Stimulated activated CD8-positive, alpha-beta memory T cell treated with anti-CD3 and anti-CD28 coated beads, Interleukin-7, amount 100 ng/mL, for 48 hours (primary cell): Measurements from ENCODE around the gene FAM9B.

ENCODE experiments used
- DNase-seq, 2 donors: peaks; one replicate each; pipeline ENCODE4 v3.0.0-alpha.2; 2020; ENCODE audit warnings: low read depth in 1 of 2; ENCODE audit errors: extremely low read depth in 1 of 2

FAM9B gene

DNA sequence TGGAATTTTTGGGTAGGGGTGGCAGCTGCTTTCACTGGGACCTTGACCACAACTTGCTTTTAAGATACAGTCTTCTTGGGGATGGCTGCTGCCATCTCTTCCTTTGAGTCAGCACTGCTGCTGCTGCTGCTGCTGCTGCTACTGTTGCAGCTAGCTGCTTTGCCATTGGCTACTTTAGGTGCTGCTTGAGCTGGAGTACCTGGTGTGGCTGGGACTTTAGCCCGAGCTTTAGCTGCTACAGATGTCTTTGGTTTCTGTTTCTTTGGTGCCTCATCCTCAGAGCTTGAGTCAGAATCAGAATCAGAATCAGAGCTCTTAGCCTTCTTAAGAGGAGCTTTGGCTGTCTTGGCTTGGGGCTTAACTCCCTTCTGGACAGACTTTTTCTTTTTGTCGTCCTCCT, 52.2 kb downstream of the FAM9B start:
- DNase-seq = peak in 1 of 2 donors; percentile 8

- no peak for DNase-seq
Observed at GRCh38 chrX:8980756-8981155, 53.2 kb downstream of the FAM9B start.
